ENCODE measurements around the gene MAVS. TPM values are rescaled to one million over a fixed set of nuclear protein-coding genes. Genes with fewer than 3 reads are reported as not detected.

Gene MAVS
- polyA plus RNA-seq, 1 of the 3 experiments (the other 2 are of a cell fraction) = 9.1 TPM

DNA sequence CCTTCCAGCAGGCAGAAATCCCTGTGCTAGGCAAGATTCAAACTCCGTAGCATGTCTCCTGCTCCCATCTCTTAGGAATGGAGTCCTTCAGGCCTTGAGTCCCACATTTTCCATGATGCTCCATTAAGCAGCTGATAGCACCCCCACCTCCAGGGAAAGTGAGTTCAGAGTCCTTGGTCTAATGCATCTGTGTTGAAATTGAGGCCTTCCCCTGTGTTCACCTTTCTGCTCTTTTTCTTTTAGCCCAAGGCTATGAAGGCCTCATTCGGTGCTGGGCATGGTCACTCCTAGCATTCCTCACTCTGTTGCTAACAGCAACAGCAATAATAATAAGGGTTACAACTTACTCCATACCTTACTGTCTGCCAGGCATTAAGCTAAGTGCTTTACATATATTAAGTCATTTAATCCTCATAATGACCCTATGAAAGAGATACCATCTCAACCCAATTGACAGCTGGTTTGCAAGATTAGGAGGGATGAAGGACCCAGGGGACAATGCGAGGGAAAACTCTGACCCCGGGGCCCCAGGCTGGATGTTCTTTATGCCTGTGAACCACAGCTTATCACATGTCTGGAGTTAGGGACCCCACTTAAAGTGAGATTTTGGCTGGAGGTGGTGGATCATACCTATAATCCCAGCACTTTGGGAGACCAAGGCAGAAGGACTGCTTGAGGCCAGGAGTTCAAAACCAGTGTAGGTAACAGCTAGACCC is 25.1 kb downstream of the MAVS start:
- DNase-seq = no peak
- ChIA-PET POLR2A (interaction anchor here (0.6 kb wide), 1 partner anchor 715 kb away, joined by 5 read pairs; no protein-coding TSS in a partner anchor), CTCF (interaction anchor here (0.8 to 1.8 kb wide), 2 partner anchors 16 to 213 kb away, joined by 4 read pairs; no protein-coding TSS in a partner anchor)

DNA sequence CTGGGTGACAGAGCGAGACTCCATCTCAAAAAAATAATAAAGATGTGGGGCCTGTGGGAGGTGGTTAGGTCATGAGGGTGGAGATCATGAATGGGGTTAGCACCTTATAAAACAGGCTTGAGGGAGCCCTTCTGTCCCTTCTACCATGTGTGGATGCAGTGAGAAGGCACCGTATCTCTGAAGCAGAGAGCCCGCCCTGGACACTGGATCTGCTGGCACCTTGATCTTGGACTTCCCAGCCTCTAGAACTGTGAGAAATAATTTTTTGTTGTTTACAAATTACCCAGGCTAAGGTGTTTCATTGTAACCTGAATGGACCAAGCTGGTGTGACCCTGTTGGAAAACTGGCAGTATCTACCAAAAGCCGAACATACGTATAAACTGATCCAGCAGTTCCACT is 26.9 kb downstream of the MAVS start:
- DNase-seq = no peak
- no peak overlapping the region for H2AFZ ChIP-seq (ENCODE audit: low read depth)
- peaks cover 11 to 21% of the 10 kb centered on the region in 2 experiments for H3K36me3 ChIP-seq (replicated peaks in 1 of 2; ENCODE audit: control insufficient read depth in 1 of 2, insufficient read depth in 2 of 2, low read length in 1 of 2)
- no peak overlapping the region for H3K4me3 ChIP-seq (ENCODE audit: low read depth in 2 of 2, low read length in 1 of 2)
- H3K9ac ChIP-seq = no peak overlapping the region
- H3K4me2 ChIP-seq = no peak overlapping the region
- ChIA-PET POLR2A (no interaction called here), CTCF (no interaction called here)
- peaks cover 8% of the 10 kb centered on the region for H3F3A ChIP-seq (replicated peaks; ENCODE audit: insufficient read depth)
- H3K79me2 ChIP-seq (ENCODE audit: insufficient read depth) = peaks cover 28% of the 10 kb centered on the region; the same call in 1 of the 2 replicates
- 94% methylated on average over 4 of the region's 5 CpGs for WGBS (ENCODE audit: low lambda C conversion rate)
- H3K9me3 ChIP-seq = no peaks in the 10 kb centered on the region
- no peaks in the 10 kb centered on the region for H3K9me2 ChIP-seq
- no peaks in the 10 kb centered on the region for H3K27me3 ChIP-seq (ENCODE audit: insufficient read depth)
- no peaks in the 10 kb centered on the region; the same call in 1 of the 2 replicates for H4K20me1 ChIP-seq (ENCODE audit: insufficient read depth)
- H3K4me1 ChIP-seq (ENCODE audit: control insufficient read depth in 1 of 2, insufficient read depth in 2 of 2, low read depth in 1 of 2, low read length in 1 of 2) = peaks cover 0 to 2% of the 10 kb centered on the region in 2 experiments; a peak in 1 of 4 replicates
- H3K27ac ChIP-seq (ENCODE audit: low read depth in 2 of 2, low read length in 1 of 2) = no peak overlapping the region
- TF ChIP-seq EP300 (IDR thresholded peaks at IDR 0.05; ENCODE audit: borderline replicate concordance in 1 of 2, low read depth in 1 of 2, low read length in 1 of 2) = no peak
- no peak for TF ChIP-seq EZH2phosphoT487 (IDR thresholded peaks at IDR 0.05; ENCODE audit: borderline replicate concordance, low read depth)
- TF ChIP-seq RXRA (IDR thresholded peaks at IDR 0.05; ENCODE audit: borderline replicate concordance, low read depth) = no peak
- TF ChIP-seq SIN3A (IDR thresholded peaks at IDR 0.05; ENCODE audit: borderline replicate concordance, low read depth, low read length) = no peak
- TF ChIP-seq ELF1 (IDR thresholded peaks at IDR 0.05) = no peak
- no peak for TF ChIP-seq NRF1 (IDR thresholded peaks at IDR 0.05; ENCODE audit: low read depth, low read length)
- no peak for TF ChIP-seq PBX3 (IDR thresholded peaks at IDR 0.05)
- TF ChIP-seq, protein P1, sequence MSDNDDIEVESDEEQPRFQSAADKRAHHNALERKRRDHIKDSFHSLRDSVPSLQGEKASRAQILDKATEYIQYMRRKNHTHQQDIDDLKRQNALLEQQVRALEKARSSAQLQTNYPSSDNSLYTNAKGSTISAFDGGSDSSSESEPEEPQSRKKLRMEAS (IDR thresholded peaks at IDR 0.05; ENCODE audit: low read depth) = no peak
- TF ChIP-seq JUND (IDR thresholded peaks at IDR 0.05) = no peak
- TF ChIP-seq, protein P2, sequence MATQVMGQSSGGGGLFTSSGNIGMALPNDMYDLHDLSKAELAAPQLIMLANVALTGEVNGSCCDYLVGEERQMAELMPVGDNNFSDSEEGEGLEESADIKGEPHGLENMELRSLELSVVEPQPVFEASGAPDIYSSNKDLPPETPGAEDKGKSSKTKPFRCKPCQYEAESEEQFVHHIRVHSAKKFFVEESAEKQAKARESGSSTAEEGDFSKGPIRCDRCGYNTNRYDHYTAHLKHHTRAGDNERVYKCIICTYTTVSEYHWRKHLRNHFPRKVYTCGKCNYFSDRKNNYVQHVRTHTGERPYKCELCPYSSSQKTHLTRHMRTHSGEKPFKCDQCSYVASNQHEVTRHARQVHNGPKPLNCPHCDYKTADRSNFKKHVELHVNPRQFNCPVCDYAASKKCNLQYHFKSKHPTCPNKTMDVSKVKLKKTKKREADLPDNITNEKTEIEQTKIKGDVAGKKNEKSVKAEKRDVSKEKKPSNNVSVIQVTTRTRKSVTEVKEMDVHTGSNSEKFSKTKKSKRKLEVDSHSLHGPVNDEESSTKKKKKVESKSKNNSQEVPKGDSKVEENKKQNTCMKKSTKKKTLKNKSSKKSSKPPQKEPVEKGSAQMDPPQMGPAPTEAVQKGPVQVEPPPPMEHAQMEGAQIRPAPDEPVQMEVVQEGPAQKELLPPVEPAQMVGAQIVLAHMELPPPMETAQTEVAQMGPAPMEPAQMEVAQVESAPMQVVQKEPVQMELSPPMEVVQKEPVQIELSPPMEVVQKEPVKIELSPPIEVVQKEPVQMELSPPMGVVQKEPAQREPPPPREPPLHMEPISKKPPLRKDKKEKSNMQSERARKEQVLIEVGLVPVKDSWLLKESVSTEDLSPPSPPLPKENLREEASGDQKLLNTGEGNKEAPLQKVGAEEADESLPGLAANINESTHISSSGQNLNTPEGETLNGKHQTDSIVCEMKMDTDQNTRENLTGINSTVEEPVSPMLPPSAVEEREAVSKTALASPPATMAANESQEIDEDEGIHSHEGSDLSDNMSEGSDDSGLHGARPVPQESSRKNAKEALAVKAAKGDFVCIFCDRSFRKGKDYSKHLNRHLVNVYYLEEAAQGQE (IDR thresholded peaks at IDR 0.05; ENCODE audit: low read depth, low read length) = no peak

More for the DNA sequence above, 25.1 kb downstream of the MAVS start:
- H3K36me3 ChIP-seq (replicated peaks in 1 of 2; ENCODE audit: control insufficient read depth in 1 of 2, insufficient read depth in 2 of 2, low read length in 1 of 2) = peaks cover 14 to 16% of the 10 kb centered on the region in 2 experiments
- no peaks in the 10 kb centered on the region for H3K9me2 ChIP-seq
- no peak overlapping the region for H2AFZ ChIP-seq (ENCODE audit: low read depth)
- no peaks in the 10 kb centered on the region; the same call in 1 of the 2 replicates for H4K20me1 ChIP-seq (ENCODE audit: insufficient read depth)
- H3K4me1 ChIP-seq (ENCODE audit: control insufficient read depth in 1 of 2, insufficient read depth in 2 of 2, low read depth in 1 of 2, low read length in 1 of 2) = peaks cover 0 to 2% of the 10 kb centered on the region in 2 experiments; a peak in 1 of 4 replicates
- H3K4me3 ChIP-seq (ENCODE audit: low read depth in 2 of 2, low read length in 1 of 2) = no peak overlapping the region
- H3K27ac ChIP-seq (ENCODE audit: low read depth in 2 of 2, low read length in 1 of 2) = no peak overlapping the region; a peak in 1 of 4 replicates
- peaks cover 26% of the 10 kb centered on the region; the same call in 1 of the 2 replicates for H3K79me2 ChIP-seq (ENCODE audit: insufficient read depth)
- no peak for TF ChIP-seq ZBTB33 (IDR thresholded peaks at IDR 0.05; ENCODE audit: borderline replicate concordance, low read depth)
- TF ChIP-seq TAF1 (IDR thresholded peaks at IDR 0.05; ENCODE audit: borderline replicate concordance, low read depth, low read length) = no peak
- no peak for TF ChIP-seq GATA2 (CRISPR knock-in tag; IDR thresholded peaks at IDR 0.05)
- no peak for TF ChIP-seq PBX3 (IDR thresholded peaks at IDR 0.05)
- TF ChIP-seq EP300 (IDR thresholded peaks at IDR 0.05; ENCODE audit: borderline replicate concordance in 1 of 2, low read depth in 1 of 2, low read length in 1 of 2) = no peak
- TF ChIP-seq ELF1 (IDR thresholded peaks at IDR 0.05) = no peak
- H3K9ac ChIP-seq = no peak overlapping the region
- no peak overlapping the region for H3K4me2 ChIP-seq
- H3F3A ChIP-seq (replicated peaks; ENCODE audit: insufficient read depth) = peaks cover 11% of the 10 kb centered on the region
- H3K27me3 ChIP-seq (ENCODE audit: insufficient read depth) = no peaks in the 10 kb centered on the region
- no peaks in the 10 kb centered on the region for H3K9me3 ChIP-seq
- WGBS (ENCODE audit: low lambda C conversion rate) = 87% methylated on average over 4 of the region's 4 CpGs

Measured in SK-N-SH (cell line).